C4-2B (cell line): ENCODE measurements around the gene SRRD.

Experiments
- H3K27ac ChIP-seq: fragments of 450-650 bp; 2 replicates; pipeline ENCODE4 v1.5.1; 2017
- CTCF ChIP-seq: fragments of 450-650 bp; conservative IDR thresholded peaks from 2 replicates; pipeline ENCODE4 v1.5.1; 2017; ENCODE audit warnings: mild to moderate bottlenecking
- ZFX ChIP-seq: fragments of 450-650 bp; IDR thresholded peaks from 2 replicates; pipeline ENCODE4 v1.6.1; 2017

The SRRD gene

GRCh38 chr22:26460202-26460601, 23.5 kb upstream of the SRRD start:
- TF ChIP-seq CTCF (no peak), ZFX (no peak)
- H3K27ac ChIP-seq, result no peak overlapping the region

GRCh38 chr22:26461188-26461810, 22.4 kb upstream of the SRRD start:
- TF ChIP-seq CTCF (peak; percentile 88), ZFX (no peak)
- H3K27ac ChIP-seq, result no peak overlapping the region

- no peak overlapping the region for H3K27ac ChIP-seq
- TF ChIP-seq CTCF (no peak), ZFX (no peak)
Observed at GRCh38 chr22:26462051-26462450, 21.6 kb upstream of the SRRD start.

- no peak overlapping the region for H3K27ac ChIP-seq
- TF ChIP-seq ZFX, result no peak
- no peak for TF ChIP-seq CTCF
Observed at GRCh38 chr22:26462641-26463040, 21.0 kb upstream of the SRRD start.

- H3K27ac ChIP-seq, result no peak overlapping the region
Observed at GRCh38 chr22:26463101-26463661, 20.5 kb upstream of the SRRD start.

GRCh38 chr22:26463688-26464087, 20.0 kb upstream of the SRRD start:
- TF ChIP-seq CTCF (no peak), ZFX (no peak)
- no peak overlapping the region for H3K27ac ChIP-seq

More at GRCh38 chr22:26463101-26463661, 20.5 kb upstream of the SRRD start:
- TF ChIP-seq ZFX (no peak), CTCF (no peak)

- TF ChIP-seq ZFX (no peak), CTCF (no peak)
- no peak overlapping the region for H3K27ac ChIP-seq
Observed at GRCh38 chr22:26464312-26464711, 19.4 kb upstream of the SRRD start.
